Measurements from ENCODE around the gene SDF2L1. TPM values are rescaled to one million over a fixed set of nuclear protein-coding genes. Genes with fewer than 3 reads are reported as not detected.
A peak's percentile ranks its signal among the peaks of the same experiment; 100 is the strongest.
"Not testable (repeated sequence)": the region's sequence is repeated elsewhere in the genome, so short reads cannot be mapped to it uniquely, and the experiment has no call there.

The SDF2L1 gene
- total and polyA plus RNA-seq, 9 of the 15 experiments (the other 6 are each of a cell fraction or from before 2014, with no cell fraction given), result 15.1 to 989 (median 124) TPM

DNA sequence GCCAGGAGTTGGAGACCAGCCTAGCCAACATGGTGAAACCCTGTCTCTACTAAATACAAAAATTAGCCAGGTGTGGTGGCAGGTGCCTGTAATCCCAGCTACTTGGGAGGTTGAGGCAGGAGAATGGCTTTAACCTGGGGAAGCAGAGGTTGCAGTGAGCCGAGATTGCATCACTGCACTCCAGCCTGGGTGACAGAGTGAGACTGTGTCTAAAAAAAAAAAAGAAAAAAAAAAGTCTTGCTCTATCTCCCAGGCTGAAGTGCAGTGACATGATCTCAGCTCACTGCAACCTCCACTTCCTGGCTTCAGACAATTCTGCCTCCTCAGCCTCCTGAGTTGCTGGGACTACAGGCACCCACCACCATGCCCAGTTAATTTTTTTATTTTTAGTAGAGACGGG lies 4.7 kb upstream of the SDF2L1 start:
- in situ Hi-C loops (cut with MboI), result loop anchor here (25.0 kb wide), 1 partner anchor 500 kb away; no protein-coding TSS in a partner anchor
- Histone ChIP-seq H3K4me1 (replicated peaks in 1 of 2; ENCODE audit: control insufficient read depth in 2 of 2, insufficient read depth in 2 of 2, low read length in 2 of 2) (peaks cover 26 to 75% of the 10 kb centered on the region in 2 experiments), H3K79me2 (ENCODE audit: control insufficient read depth, insufficient read depth, low read length) (peaks cover 20% of the 10 kb centered on the region)
- H3K27ac ChIP-seq (ENCODE audit: extremely low read depth, low read depth, low read length); H3K4me3 ChIP-seq; BruUV-seq (replicated peaks); H3K27me3 ChIP-seq (ENCODE audit: control insufficient read depth in 2 of 2, insufficient read depth in 2 of 2, low read length in 2 of 2); H3K9me3 ChIP-seq (replicated peaks; ENCODE audit: control insufficient read depth, insufficient read depth, low read depth, low read length); H3K4me2 ChIP-seq (ENCODE audit: insufficient read depth, low read length); H2AFZ ChIP-seq (ENCODE audit: low read depth, low read length); H3K9ac ChIP-seq (ENCODE audit: insufficient read depth in 1 of 2, low read depth in 2 of 2, low read length in 2 of 2); CTCF ChIA-PET (ENCODE audit: low intra/inter-chr PET ratio); FAIRE-seq; H3K36me3 ChIP-seq (ENCODE audit: control insufficient read depth, insufficient read depth, low read length); ATAC-seq; DNase-seq (ENCODE audit: extremely low read depth in 1 of 4, low spot score in 3 of 4); H4K20me1 ChIP-seq (replicated peaks; ENCODE audit: control insufficient read depth, insufficient read depth, low read length); H3K9me1 ChIP-seq (ENCODE audit: control insufficient read depth, insufficient read depth, low read length); TF ChIP-seq JUN (CRISPR knock-in tag; IDR thresholded peaks at IDR 0.05; ENCODE audit: borderline replicate concordance); JUND (tag; IDR thresholded peaks at IDR 0.05; ENCODE audit: borderline replicate concordance, low read depth, low read length): not testable (repeated sequence)
- 31% methylated on average over 2 of the region's 2 CpGs for WGBS (ENCODE audit: insufficient coverage, low coverage, missing lambda C conversion rate)
- TF ChIP-seq RCOR1 (IDR thresholded peaks at IDR 0.05; ENCODE audit: borderline replicate concordance in 1 of 2, low read depth in 2 of 2, low read length in 2 of 2) (peak in 1 of 2 experiments; percentile 20; a peak in 1 of 4 replicates), JUN (IDR thresholded peaks at IDR 0.05; ENCODE audit: borderline replicate concordance, low read depth, low read length) (0 out of 2 replicates have a peak, but pooled peaks have one; percentile 14), ZNF384 (IDR thresholded peaks at IDR 0.05; ENCODE audit: low read depth, low read length) (peak; percentile 94), JUND (IDR thresholded peaks at IDR 0.05; ENCODE audit: borderline replicate concordance, low read depth, low read length) (peak; percentile 52; the same call in 1 of the 2 replicates)
- TF ChIP-seq, protein P1, sequence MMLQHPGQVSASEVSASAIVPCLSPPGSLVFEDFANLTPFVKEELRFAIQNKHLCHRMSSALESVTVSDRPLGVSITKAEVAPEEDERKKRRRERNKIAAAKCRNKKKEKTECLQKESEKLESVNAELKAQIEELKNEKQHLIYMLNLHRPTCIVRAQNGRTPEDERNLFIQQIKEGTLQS (IDR thresholded peaks at IDR 0.05), result not testable (repeated sequence)
- TF ChIP-seq, protein P1 (CRISPR knock-in tag; conservative IDR thresholded peaks at IDR 0.05), result peak; percentile 78; the same call in 1 of the 2 replicates
- intact Hi-C loops (cut with micrococcal nuclease), result loop anchor here (10.0 kb wide), 1 partner anchor 917 kb away; the partner anchor contains the start of gene PRAME
- POLR2A ChIA-PET, result interaction anchor here (0.6 to 76.8 kb wide), 8 partner anchors 18 to 648 kb away, joined by 3 to 4622 read pairs (median 4); partner anchors contain the start of genes CCDC116, SDF2L1, TOP3B and YDJC
